Gastroesophageal sphincter (tissue), 4 donors: ENCODE results near the gene APLP2. TPM values are rescaled to one million over a fixed set of nuclear protein-coding genes. Genes with fewer than 3 reads are reported as not detected.

ENCODE experiments used
- ATAC-seq: fragments of 150-250 bp; one replicate; pipeline ENCODE4 v1.9.1; 2016; ENCODE audit warnings: mild to moderate bottlenecking, moderate library complexity
- H3K27ac ChIP-seq, 4 donors: fragments of 200-600 bp; sonication (generic) in 3 of 4; 1 replicate in 3 of 4; 2 replicates in 1 of 4; pipeline ENCODE4 v1.5.1; 2016 to 2019
- H3K27me3 ChIP-seq: fragments of 200-600 bp; sonication (generic); one replicate; pipeline ENCODE4 v1.5.1; 2019
- H3K36me3 ChIP-seq, 2 donors: fragments of 200-600 bp; sonication (generic); one replicate each; pipeline ENCODE4 v1.5.1; 2019; ENCODE audit warnings: control low read depth in 1 of 2
- H3K4me1 ChIP-seq, 3 donors: fragments of 200-600 bp; sonication (generic); 1 replicate in 2 of 3; 2 replicates in 1 of 3; pipeline ENCODE4 v1.5.1; 2016 to 2019; ENCODE audit warnings: control low read depth in 2 of 3
- H3K4me3 ChIP-seq, 2 donors: fragments of 200-600 bp; sonication (generic); one replicate each; pipeline ENCODE4 v1.5.1; 2019; ENCODE audit warnings: mild to moderate bottlenecking in 1 of 2, moderate library complexity in 1 of 2
- H3K9me3 ChIP-seq, 3 donors: fragments of 200-600 bp; sonication (generic); one replicate each; pipeline ENCODE4 v1.5.1; 2017 to 2019; ENCODE audit warnings: control low read depth in 2 of 3
- CTCF ChIP-seq, 4 experiments: fragments of 200-600 bp in 2 of 4; fragments of 450-650 bp in 2 of 4; sonication (generic) in 1 of 4; IDR thresholded peaks; one replicate each; pipeline ENCODE4 v1.5.1; 2017 to 2019; ENCODE audit warnings: antibody characterized with exemption in 4 of 4, mild to moderate bottlenecking in 2 of 4, moderate library complexity in 2 of 4
- EP300 ChIP-seq: sonication (generic); formaldehyde crosslinking; IDR thresholded peaks from one replicate; pipeline ENCODE4 v1.6.1; 2017; ENCODE audit warnings: antibody characterized with exemption, mild to moderate bottlenecking
- POLR2A ChIP-seq, 2 donors: fragments of 450-650 bp; IDR thresholded peaks; one replicate each; pipeline ENCODE4 v1.6.1; 2017; ENCODE audit warnings: antibody characterized with exemption in 2 of 2, mild to moderate bottlenecking in 2 of 2, moderate library complexity in 1 of 2
- POLR2AphosphoS5 ChIP-seq: sonication (generic); formaldehyde crosslinking; IDR thresholded peaks from one replicate; pipeline ENCODE4 v1.6.1; 2017; ENCODE audit warnings: antibody characterized with exemption
- WGBS, 2 donors: methylation state at CpG; one replicate each; pipeline ENCODE4 v1.1.5; 2018; ENCODE audit warnings: low coverage in 1 of 2; 5-methylcytosine and 5-hydroxymethylcytosine counted together
- total RNA-seq, 4 donors: library from RNA; depleted of rRNA; stranded (reverse); fragments of >200 nt; gene quantifications; one replicate each; pipeline ENCODE4 v1.1.0, GENCODE V29; 2016

The APLP2 gene
- total RNA-seq, 4 donors from 2014 or later: 386 to 533 (median 452) TPM

GRCh38 chr11:130180491-130180890 is 110.8 kb downstream of the APLP2 start:
- no peaks in the 10 kb centered on the region for H3K27me3 ChIP-seq
- H3K27ac ChIP-seq: no peak overlapping the region
- ATAC-seq: peak; percentile 46
- no peaks in the 10 kb centered on the region for H3K9me3 ChIP-seq
- 68 to 100% methylated on average over 1 to 3 of the region's 4 CpGs for WGBS, 2 donors
- TF ChIP-seq POLR2A (IDR thresholded peaks at IDR 0.05) (no peak), CTCF (IDR thresholded peaks at IDR 0.05) (no peak), EP300 (no peak), POLR2AphosphoS5 (no peak)
- H3K36me3 ChIP-seq: no peaks in the 10 kb centered on the region
- H3K4me3 ChIP-seq: no peak overlapping the region
- peaks cover 0 to 5% (median 3%) of the 10 kb centered on the region in 3 donors for H3K4me1 ChIP-seq

- H3K27me3 ChIP-seq: no peaks in the 10 kb centered on the region
- H3K27ac ChIP-seq: no peak overlapping the region
- TF ChIP-seq POLR2AphosphoS5 (no peak), POLR2A (IDR thresholded peaks at IDR 0.05) (no peak), CTCF (IDR thresholded peaks at IDR 0.05) (no peak), EP300 (no peak)
- no peaks in the 10 kb centered on the region for H3K36me3 ChIP-seq
- ATAC-seq: no peak
- H3K9me3 ChIP-seq: no peaks in the 10 kb centered on the region
- H3K4me1 ChIP-seq: peaks cover 0 to 5% (median 3%) of the 10 kb centered on the region in 3 donors
- 73% methylated on average over 4 of the region's 8 CpGs; no CpG with 5 or more reads in 1 of the 2 donors for WGBS, 2 donors
- no peak overlapping the region for H3K4me3 ChIP-seq
These were observed 111.2 kb downstream of the APLP2 start for GRCh38 chr11:130180896-130181294.

GRCh38 chr11:130181295-130182272 is 111.9 kb downstream of the APLP2 start:
- no peak overlapping the region for H3K4me3 ChIP-seq
- H3K36me3 ChIP-seq: no peaks in the 10 kb centered on the region
- no peaks in the 10 kb centered on the region for H3K9me3 ChIP-seq
- no peak for ATAC-seq
- no peak for TF ChIP-seq POLR2AphosphoS5
- no peak for TF ChIP-seq CTCF (IDR thresholded peaks at IDR 0.05)
- no peak for TF ChIP-seq EP300
- TF ChIP-seq POLR2A (IDR thresholded peaks at IDR 0.05): no peak
- peaks cover 0 to 5% (median 3%) of the 10 kb centered on the region in 3 donors for H3K4me1 ChIP-seq
- no peak overlapping the region for H3K27ac ChIP-seq
- no peaks in the 10 kb centered on the region for H3K27me3 ChIP-seq
- WGBS, 2 donors: 56 to 75% methylated on average over 7 to 8 of the region's 11 CpGs

- no peak for TF ChIP-seq CTCF (IDR thresholded peaks at IDR 0.05)
- TF ChIP-seq POLR2AphosphoS5: no peak
- no peak for TF ChIP-seq POLR2A (IDR thresholded peaks at IDR 0.05)
- TF ChIP-seq EP300: no peak
- Histone ChIP-seq H3K4me3 (no peak overlapping the region), H3K27ac (no peak overlapping the region), H3K4me1 (peaks cover 0 to under 1% (median 0%) of the 10 kb centered on the region in 3 donors), H3K27me3 (no peaks in the 10 kb centered on the region), H3K36me3 (no peaks in the 10 kb centered on the region), H3K9me3 (no peaks in the 10 kb centered on the region)
- no peak for ATAC-seq
- 70 to 74% methylated on average over 11 of the region's 11 CpGs for WGBS, 2 donors
These were observed 114.3 kb downstream of the APLP2 start for GRCh38 chr11:130183878-130184610.
